GM12878 (cell line): ENCODE measurements around the gene COL24A1. TPM values are rescaled to one million over a fixed set of nuclear protein-coding genes. Genes with fewer than 3 reads are reported as not detected.

Experiments used
- ATAC-seq: fragments of 200-7000 bp; cut with Tn5 transposase; 3 replicates; pipeline ENCODE4 v1.9.1; 2020; ENCODE audit warnings: mild to moderate bottlenecking, moderate library complexity
- BruUV-seq: library from RNA; stranded (reverse); fragments of 400-500 nt; replicated peaks from 2 replicates; lab custom pipeline; 2021; lab: Mats Ljungman, UMichigan
- CTCF ChIA-PET: fragments of 300-600 bp; sonication (Branson Sonifier 250); formaldehyde crosslinking; extraction: SDS; loops from one replicate; lab custom pipeline; 2021; ENCODE audit warnings: inconsistent platforms; lab: Yijun Ruan, JAX
- POLR2A ChIA-PET: fragments of 350-600 bp; formaldehyde crosslinking; extraction: SDS; loops from one replicate; lab custom pipeline; 2021; ENCODE audit warnings: inconsistent platforms; lab: Charles Lee
- RAD21 ChIA-PET: fragments of 300-600 bp; sonication (Branson Sonifier 250); formaldehyde crosslinking; loops from one replicate; lab custom pipeline; 2023; ENCODE audit warnings: antibody characterized with exemption; ENCODE audit not compliant: unreplicated experiment; lab: Charles Lee
- SMC1A ChIA-PET: fragments of 300-600 bp; sonication (Branson Sonifier 250); formaldehyde crosslinking; loops from one replicate; lab custom pipeline; 2023; ENCODE audit not compliant: unreplicated experiment, uncharacterized antibody; lab: Charles Lee
- DNase-seq: peaks from one replicate; pipeline ENCODE4 v3.0.0-alpha.2; 2011; ENCODE audit warnings: low read depth, low spot score
- FAIRE-seq: peaks from 3 replicates; lab custom pipeline; 2011; peaks lifted over from hg19 to GRCh38; lab: Jason Lieb, UNC
- H2AFZ ChIP-seq: 2 replicates; pipeline ENCODE4 v1.6.0; 2011; ENCODE audit warnings: low read depth, low read length, control low read depth; ENCODE audit not compliant: control insufficient read depth
- H3K27ac ChIP-seq: 2 replicates; pipeline ENCODE4 v1.5.1; 2011; ENCODE audit warnings: control low read depth; ENCODE audit not compliant: control insufficient read depth, insufficient read depth
- H3K27me3 ChIP-seq, 2 experiments: replicated peaks in 1 of 2; 2 replicates each; pipeline versions ENCODE4 v1.6.0 to v1.6.1; 2011; ENCODE audit warnings: low read length in 1 of 2; ENCODE audit not compliant: control insufficient read depth in 2 of 2, insufficient read depth in 2 of 2
- H3K36me3 ChIP-seq, 2 experiments: 2 replicates each; pipeline ENCODE4 v1.5.1; 2011; ENCODE audit warnings: low read length in 1 of 2; ENCODE audit not compliant: control insufficient read depth in 2 of 2, insufficient read depth in 2 of 2
- H3K4me1 ChIP-seq: 2 replicates; pipeline ENCODE4 v1.6.1; 2011; ENCODE audit warnings: mild to moderate bottlenecking, low read length, moderate library complexity, mixed read lengths; ENCODE audit not compliant: control insufficient read depth, insufficient read depth
- H3K4me2 ChIP-seq: 2 replicates; pipeline ENCODE4 v1.6.0; 2011; ENCODE audit warnings: control low read depth; ENCODE audit not compliant: control insufficient read depth, insufficient read depth
- H3K4me3 ChIP-seq: fragments of 200-600 bp; sonication (generic); 2 replicates; pipeline ENCODE4 v1.5.1; 2016
- H3K79me2 ChIP-seq: 2 replicates; pipeline ENCODE4 v1.6.0; 2011; ENCODE audit warnings: low read length; ENCODE audit not compliant: control insufficient read depth, insufficient read depth
- H3K9ac ChIP-seq: 2 replicates; pipeline ENCODE4 v1.8.0; 2011; ENCODE audit warnings: low read length, control low read depth, mixed read lengths; ENCODE audit not compliant: control insufficient read depth, insufficient read depth
- H3K9me3 ChIP-seq: replicated peaks from 3 replicates; pipeline ENCODE4 v1.5.1; 2011; ENCODE audit warnings: mild to moderate bottlenecking, low read length; ENCODE audit not compliant: control insufficient read depth, insufficient read depth
- H4K20me1 ChIP-seq: 2 replicates; pipeline ENCODE4 v1.6.0; 2011; ENCODE audit not compliant: control insufficient read depth, insufficient read depth
- ASH2L ChIP-seq: fragments of 300-600, 200-600 bp; sonication (generic); IDR thresholded peaks from 2 replicates; pipeline ENCODE4 v1.6.1; 2017; ENCODE audit warnings: low read depth, mild to moderate bottlenecking, borderline replicate concordance
- BACH1 ChIP-seq: fragments of 450-650 bp; IDR thresholded peaks from 2 replicates; pipeline ENCODE4 v1.6.1; 2017; ENCODE audit warnings: mild to moderate bottlenecking, borderline replicate concordance
- CHD1 ChIP-seq: IDR thresholded peaks from 2 replicates; pipeline ENCODE4 v1.6.1; 2012; ENCODE audit warnings: low read depth, low read length, improper control_type of control experiment
- CUX1 ChIP-seq: IDR thresholded peaks from 2 replicates; pipeline ENCODE4 v1.6.1; 2012; ENCODE audit warnings: improper control_type of control experiment, low read depth, low read length; ENCODE audit not compliant: insufficient replicate concordance
- EGR1 ChIP-seq, 2 experiments: IDR thresholded peaks; 1 replicate in 1 of 2; 2 replicates in 1 of 2; pipeline ENCODE4 v1.6.1; 2011 to 2012; ENCODE audit warnings: low read depth in 2 of 2, low read length in 2 of 2, borderline replicate concordance in 1 of 2, mild to moderate bottlenecking in 1 of 2, moderate library complexity in 1 of 2
- ELK1 ChIP-seq: IDR thresholded peaks from 2 replicates; pipeline ENCODE4 v1.6.1; 2012; ENCODE audit warnings: low read depth, low read length, improper control_type of control experiment
- MEF2A ChIP-seq: IDR thresholded peaks from 2 replicates; pipeline ENCODE4 v1.6.1; 2011; ENCODE audit warnings: low read depth, mild to moderate bottlenecking, low read length, moderate library complexity; ENCODE audit not compliant: insufficient read depth
- NKRF ChIP-seq: fragments of 450-650 bp; conservative IDR thresholded peaks from 2 replicates; pipeline ENCODE4 v1.6.1; 2017; ENCODE audit warnings: mild to moderate bottlenecking, moderate library complexity
- WGBS: methylation state at CpG from one replicate; pipeline ENCODE4 v1.1.6; 2016; ENCODE audit warnings: low lambda C conversion rate; ENCODE audit not compliant: insufficient replicate concordance, insufficient coverage; ENCODE audit errors: missing lambda C conversion rate; 5-methylcytosine and 5-hydroxymethylcytosine counted together
- in situ Hi-C: fragments of 300-500 bp; cut with MboI; formaldehyde crosslinking; loops from 9 replicates; pipeline ENCODE4 v1.14.3; 2018; ENCODE audit warnings: mixed read lengths
- intact Hi-C: fragments of 100-400 bp; cut with micrococcal nuclease; formaldehyde crosslinking; loops from one replicate; pipeline ENCODE4 v1.14.2; 2022; ENCODE audit not compliant: unreplicated experiment
- polyA plus RNA-seq, 11 experiments: library from polyadenylated mRNA; depleted of rRNA in 4 of 11; unstranded in 6 of 11; stranded (reverse) in 5 of 11; fragments of >200 nt; fragmentation: Nextera tagmentation in 4 of 11; fragmentation: Illumina TruSeq in 1 of 11; extraction: Ambion mirVana in 4 of 11; extraction: Trizol in 1 of 11; gene quantifications; 1 replicate in 1 of 11; 2 replicates in 10 of 11; pipeline versions ENCODE4 v1.2.1 to v1.2.3, GENCODE V29; 2011 to 2016; ENCODE audit warnings: inconsistent platforms in 2 of 11, missing spikeins in 2 of 11, low read depth in 1 of 11
- total RNA-seq, 4 experiments: library from RNA; depleted of rRNA in 3 of 4; stranded (reverse); fragments of >200 nt in 3 of 4; fragmentation: Illumina TruSeq in 1 of 4; extraction: Trizol in 1 of 4; gene quantifications; 2 replicates each; pipeline versions ENCODE4 v1.2.1 to v1.2.3, GENCODE V29; 2013 to 2021
- TF ChIP-seq, protein P1 (sequence below): IDR thresholded peaks from 2 replicates; pipeline ENCODE4 v1.6.1; 2011; ENCODE audit warnings: borderline replicate concordance, low read depth, mild to moderate bottlenecking, moderate library complexity, low read length; ENCODE audit not compliant: insufficient read depth, poor library complexity, severe bottlenecking
- TF ChIP-seq, protein P2 (sequence below): fragments of 450-650 bp; IDR thresholded peaks from 2 replicates; pipeline ENCODE4 v1.6.1; 2017; ENCODE audit warnings: mild to moderate bottlenecking, low read depth, inconsistent platforms; ENCODE audit not compliant: poor library complexity, severe bottlenecking

The COL24A1 gene
- total and polyA plus RNA-seq, 10 of the 15 experiments (the other 5 are each of a cell fraction or from before 2014, with no cell fraction given) = 0.19 to 4.1 (median 2.0) TPM

DNA sequence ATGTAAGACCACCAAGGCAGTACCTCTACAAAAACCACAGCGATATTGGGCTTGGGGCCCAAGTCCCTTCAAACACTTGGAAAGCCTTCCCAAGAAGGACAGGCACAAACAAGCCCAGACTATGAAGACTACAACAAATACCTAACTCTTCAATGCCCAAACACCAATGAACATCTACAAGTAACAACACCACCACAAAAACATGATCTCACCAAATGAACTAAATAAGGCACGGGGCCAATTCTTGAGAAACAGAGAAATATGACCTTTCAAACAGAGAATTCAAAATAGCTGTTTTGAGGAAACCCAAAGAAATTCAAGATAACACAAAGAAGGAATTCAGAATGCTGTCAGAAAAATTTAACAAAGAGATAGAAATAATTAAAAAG, 86.8 kb downstream of the COL24A1 start:
- in situ Hi-C loops (no loop called here), intact Hi-C loops (no loop called here)
- H3K4me1 ChIP-seq = no peaks in the 10 kb centered on the region
- CTCF ChIA-PET = no interaction called here
- no peak overlapping the region for H3K4me3 ChIP-seq
- no peak overlapping the region for H3K27ac ChIP-seq
- H3K27me3 ChIP-seq = no peaks in the 10 kb centered on the region
- FAIRE-seq (no peak), DNase-seq (no peak), ATAC-seq (no peak)
- no peaks in the 10 kb centered on the region for H3K9me3 ChIP-seq
- H3K4me2 ChIP-seq = no peak overlapping the region
- BruUV-seq = no TSS peak
- H2AFZ ChIP-seq = no peak overlapping the region
- SMC1A ChIA-PET = interaction anchor here (1.2 kb wide), 1 partner anchor 17 kb away, joined by 3 read pairs; no protein-coding TSS in a partner anchor
- RAD21 ChIA-PET = no interaction called here
- no peak overlapping the region for H3K9ac ChIP-seq
- no peaks in the 10 kb centered on the region for H3K36me3 ChIP-seq
- H3K79me2 ChIP-seq = no peaks in the 10 kb centered on the region
- POLR2A ChIA-PET = no interaction called here
- H4K20me1 ChIP-seq = no peaks in the 10 kb centered on the region
- WGBS = 34% methylated on average over 2 of the region's 2 CpGs
- TF ChIP-seq MEF2A (no peak), BACH1 (no peak), CHD1 (no peak), ELK1 (no peak), ASH2L (no peak), CUX1 (no peak), EGR1 (IDR thresholded peaks at IDR 0.05; ENCODE audit: borderline replicate concordance in 1 of 2, low read depth in 2 of 2, low read length in 2 of 2) (no peak), NKRF (no peak)
- TF ChIP-seq, protein P1, sequence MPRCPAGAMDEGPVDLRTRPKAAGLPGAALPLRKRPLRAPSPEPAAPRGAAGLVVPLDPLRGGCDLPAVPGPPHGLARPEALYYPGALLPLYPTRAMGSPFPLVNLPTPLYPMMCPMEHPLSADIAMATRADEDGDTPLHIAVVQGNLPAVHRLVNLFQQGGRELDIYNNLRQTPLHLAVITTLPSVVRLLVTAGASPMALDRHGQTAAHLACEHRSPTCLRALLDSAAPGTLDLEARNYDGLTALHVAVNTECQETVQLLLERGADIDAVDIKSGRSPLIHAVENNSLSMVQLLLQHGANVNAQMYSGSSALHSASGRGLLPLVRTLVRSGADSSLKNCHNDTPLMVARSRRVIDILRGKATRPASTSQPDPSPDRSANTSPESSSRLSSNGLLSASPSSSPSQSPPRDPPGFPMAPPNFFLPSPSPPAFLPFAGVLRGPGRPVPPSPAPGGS = no peak
- TF ChIP-seq, protein P2, sequence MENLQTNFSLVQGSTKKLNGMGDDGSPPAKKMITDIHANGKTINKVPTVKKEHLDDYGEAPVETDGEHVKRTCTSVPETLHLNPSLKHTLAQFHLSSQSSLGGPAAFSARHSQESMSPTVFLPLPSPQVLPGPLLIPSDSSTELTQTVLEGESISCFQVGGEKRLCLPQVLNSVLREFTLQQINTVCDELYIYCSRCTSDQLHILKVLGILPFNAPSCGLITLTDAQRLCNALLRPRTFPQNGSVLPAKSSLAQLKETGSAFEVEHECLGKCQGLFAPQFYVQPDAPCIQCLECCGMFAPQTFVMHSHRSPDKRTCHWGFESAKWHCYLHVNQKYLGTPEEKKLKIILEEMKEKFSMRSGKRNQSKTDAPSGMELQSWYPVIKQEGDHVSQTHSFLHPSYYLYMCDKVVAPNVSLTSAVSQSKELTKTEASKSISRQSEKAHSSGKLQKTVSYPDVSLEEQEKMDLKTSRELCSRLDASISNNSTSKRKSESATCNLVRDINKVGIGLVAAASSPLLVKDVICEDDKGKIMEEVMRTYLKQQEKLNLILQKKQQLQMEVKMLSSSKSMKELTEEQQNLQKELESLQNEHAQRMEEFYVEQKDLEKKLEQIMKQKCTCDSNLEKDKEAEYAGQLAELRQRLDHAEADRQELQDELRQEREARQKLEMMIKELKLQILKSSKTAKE = no peak
